HUDEP-2 (cell line): ENCODE data around the gene KIF18A.
"Not testable (repeated sequence)": the region's sequence is repeated elsewhere in the genome, so short reads cannot be mapped to it uniquely, and the experiment has no call there.

Experiments used
- DNase-seq, 76 experiments: peaks; one replicate each; lab custom pipeline; 2025; ENCODE audit not compliant: unreplicated experiment in 76 of 76; lab: John Stamatoyannopoulos, UW

Gene KIF18A

DNA sequence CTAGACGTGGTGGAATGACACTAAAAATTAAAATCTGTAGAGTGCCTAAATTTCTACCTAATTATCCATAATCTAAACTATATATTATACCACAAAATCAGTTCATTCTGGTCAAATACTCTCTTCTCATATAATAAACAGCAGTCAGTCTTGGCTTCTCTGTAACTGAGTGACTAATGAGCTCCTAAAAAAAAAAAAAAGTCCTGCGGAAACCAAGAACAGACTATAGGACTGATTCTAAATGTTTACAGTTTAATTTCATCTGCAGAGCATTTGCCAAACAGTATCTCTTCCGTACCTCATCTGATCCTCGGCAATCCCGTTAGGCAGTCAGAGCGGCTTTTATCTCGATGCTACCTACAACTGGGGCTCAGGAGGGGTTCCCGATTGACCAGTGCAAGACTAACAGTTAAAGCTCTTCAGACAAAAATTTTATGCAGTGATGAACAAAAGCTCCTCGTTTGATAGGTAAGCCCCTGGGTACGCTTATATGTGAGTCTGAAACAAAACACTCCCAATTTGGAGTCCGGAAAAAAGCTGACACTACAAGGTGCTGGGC is 686 bp downstream of the KIF18A start:
- DNase-seq: peak in 35 of 76 experiments; percentile 3 to 64 (median 24)

DNA sequence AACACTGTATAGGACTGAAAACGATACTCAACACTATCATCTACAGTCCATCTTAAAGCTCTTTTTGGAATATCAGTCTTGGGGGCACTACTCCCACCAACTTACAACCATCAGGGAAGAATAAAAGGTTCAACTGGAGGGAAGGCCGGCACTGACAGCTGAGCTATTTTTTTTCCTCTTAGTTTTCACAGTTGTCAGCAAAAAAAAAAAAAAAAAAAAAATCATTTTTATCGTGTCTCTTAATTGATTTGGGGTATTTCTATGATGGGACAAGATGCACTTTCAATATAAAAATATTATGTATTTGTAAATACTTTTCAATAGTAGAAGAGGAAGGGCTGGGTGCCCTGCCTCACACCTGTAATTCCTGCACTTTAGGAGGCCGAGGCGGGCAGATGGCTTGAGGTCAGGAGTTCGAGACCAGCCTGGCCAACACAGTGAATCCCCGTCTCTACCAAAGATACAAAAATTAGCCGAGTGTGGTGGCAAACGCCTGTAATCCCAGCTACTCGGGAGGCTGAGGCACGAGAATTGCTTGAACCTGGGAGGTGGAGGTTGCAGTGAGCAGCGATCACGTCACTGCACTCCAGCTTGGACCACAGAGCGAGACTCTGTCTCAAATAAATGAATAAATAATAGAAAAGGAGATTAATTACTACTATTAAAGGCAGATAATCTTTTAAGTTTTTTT is 1.5 kb downstream of the KIF18A start:
- no peak for DNase-seq

DNA sequence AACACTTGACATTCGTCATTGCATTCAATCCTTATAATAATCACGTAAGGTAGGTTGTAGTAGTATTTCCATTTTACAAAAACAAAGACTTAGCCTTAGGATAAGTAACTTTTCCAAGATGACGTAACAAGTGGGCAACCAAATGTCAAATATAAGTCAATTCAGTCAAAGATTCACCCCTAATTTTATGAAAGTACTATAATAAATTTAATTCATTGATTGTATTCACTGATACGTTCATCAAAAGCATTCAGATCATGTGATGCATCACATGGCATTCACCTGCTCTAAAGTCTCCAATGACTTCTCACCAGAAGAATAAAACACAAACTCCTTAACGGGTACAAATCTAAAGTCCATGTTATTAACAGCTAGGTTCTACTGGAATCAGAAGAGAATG is 2.1 kb downstream of the KIF18A start:
- no peak for DNase-seq

DNA sequence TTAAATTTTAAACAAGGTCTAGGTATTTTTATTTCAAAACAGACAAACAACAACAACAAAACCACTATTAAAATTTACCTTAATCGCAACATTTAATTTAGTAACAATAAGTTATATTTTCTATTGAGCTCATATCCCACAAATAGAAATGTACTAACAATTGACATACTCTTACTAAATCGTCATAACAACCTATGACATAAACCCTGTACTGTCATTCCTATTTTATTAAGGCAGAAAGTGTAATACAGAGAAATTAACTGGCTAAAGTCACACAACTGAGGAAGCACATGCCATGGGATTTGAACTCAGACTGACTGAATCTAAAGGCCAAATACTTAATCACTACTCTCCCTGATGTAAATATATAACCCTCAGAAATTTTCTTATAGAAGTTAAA is 3.0 kb downstream of the KIF18A start:
- no peak for DNase-seq

DNA sequence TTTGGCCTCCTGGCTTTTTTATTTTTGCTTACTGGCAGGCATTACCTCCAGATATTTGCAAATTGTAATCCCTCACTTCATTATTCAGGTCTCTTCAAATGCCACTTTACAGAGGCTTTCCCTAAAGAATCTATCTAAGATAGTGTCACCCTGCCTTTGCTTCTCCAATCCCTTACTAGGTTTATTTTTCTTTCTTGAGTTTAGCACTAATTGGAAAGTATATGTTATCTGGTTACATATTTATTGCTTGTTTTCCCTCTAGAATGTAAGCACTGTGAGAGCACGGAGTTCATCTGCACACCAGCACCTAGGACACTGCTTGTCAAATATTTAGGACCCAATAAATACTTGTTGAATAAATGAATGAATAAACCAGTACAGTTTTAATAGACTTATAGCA is 3.5 kb downstream of the KIF18A start:
- DNase-seq: no peak

DNA sequence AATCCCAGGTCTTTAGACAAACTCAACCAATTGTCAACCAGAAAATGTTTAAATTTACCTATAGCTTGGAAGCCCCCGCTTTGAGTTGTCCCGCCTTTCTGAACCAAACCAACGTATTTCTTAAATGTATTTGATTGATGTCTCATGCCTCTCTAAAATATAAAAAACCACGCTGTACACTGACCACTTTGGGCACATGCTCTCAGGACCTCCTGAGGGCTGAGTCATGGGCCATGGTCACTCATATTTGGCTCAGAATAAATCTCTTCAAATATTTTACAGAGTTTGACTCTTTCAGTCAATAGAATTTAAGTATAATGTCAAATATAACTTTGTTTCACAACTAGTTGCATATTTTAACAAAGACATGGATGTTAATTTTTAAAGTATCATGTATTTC is 5.7 kb downstream of the KIF18A start:
- not testable (repeated sequence) for DNase-seq

DNA sequence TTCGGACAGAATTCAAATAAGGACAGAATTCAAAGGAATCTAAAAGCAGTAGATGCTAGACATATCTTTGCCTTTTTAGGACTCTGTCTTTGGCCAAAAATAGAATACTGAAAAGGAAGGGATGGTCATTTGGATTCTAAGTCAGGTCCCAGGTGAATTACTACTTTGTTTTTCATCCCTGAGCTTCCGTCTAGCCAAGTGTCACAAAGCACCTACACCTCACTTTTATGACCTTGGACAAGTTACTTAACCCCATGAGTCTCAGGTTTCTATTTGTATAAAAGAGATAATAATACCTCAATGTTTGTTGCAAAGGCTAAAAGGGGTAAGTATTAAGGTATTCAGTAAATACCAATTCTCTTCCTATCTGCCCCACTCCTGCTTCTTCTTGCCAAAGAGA is 7.3 kb downstream of the KIF18A start:
- DNase-seq: no peak

DNA sequence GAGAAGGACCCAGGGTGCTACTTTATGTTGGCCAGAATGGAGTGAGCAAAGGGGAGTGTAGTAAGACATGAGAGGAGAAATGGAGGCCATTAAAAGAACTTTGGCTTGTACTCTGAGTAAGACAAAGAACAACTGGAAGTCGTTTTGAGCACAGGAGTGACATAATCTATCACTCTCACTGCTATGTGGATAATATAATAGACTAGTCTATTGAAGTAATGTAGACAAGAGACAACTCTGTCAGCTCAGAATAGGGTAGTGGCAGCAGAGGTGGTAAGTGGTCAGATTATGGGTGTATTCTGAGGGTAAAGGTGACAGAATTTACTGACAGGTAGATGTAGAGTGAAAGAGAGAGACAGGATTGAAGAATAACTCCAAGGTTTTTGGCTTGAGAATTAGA is 8.2 kb downstream of the KIF18A start:
- DNase-seq: no peak

DNA sequence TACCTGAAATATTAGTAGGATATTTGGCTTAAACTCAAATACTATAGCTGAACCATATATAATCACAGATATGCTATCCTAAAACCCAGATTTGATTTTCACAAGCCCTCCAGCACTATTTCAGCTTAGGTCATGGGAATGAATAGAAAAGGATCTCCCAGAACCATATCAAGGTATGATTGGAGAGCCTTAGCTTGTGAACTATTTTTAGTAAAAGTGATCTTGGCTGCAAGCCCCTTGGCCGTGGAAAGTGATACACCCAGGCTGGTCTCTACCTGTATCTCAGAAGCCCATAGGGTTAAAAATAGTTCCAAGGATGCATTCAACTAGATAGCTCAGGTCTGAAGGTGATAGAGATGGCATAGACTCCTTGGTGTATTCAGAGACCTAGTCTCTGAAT is 9.7 kb downstream of the KIF18A start:
- no peak for DNase-seq

DNA sequence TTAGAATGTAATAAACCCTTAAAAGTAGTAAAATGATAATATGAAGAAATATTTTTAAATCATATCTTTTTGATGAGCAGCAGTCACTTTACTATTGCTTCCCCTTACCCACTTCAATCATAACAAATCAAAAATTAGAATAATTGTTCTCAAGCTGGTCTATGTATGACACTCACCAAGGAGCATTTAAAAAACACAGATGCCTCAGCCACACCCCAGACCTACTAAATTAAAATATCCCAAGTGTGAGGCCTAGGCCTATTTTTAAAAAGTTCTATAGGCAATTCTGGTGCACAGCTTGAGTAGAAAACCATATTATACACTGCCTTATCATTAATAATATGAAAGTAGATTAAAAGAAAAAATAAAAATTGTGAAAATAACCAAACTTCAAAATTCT is 15.2 kb downstream of the KIF18A start:
- DNase-seq: no peak

DNA sequence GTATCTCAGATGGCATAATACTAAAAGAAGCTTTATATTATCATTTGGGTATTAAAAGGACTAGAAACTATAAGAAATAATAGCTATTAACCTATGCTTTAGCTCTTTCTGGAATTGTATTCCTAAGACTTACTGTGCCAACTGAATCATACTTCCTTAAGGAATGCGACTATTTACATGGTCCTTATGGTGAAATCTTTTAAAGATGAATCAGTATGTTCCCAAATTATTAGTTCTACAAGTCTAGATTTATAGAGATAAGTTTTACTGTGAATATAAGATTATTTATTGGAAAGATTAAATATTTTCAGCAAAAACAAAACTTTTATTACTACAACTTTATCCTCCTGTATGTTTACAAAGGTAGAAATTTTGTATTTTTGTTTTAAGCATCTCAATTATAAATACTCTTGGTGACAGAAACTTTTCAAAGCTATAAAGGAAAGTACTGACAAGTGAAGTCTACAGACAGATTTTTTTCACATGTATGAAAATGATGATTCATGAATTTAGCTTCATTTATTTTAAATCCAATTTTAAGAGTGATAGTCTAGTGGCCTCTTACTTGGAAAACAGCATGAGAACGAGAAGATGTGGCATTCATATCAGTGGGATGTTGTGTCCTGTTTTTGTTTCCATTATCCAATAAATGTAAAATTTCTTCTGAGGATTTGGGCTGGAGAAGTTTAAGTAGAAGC is 17.8 kb downstream of the KIF18A start:
- no peak for DNase-seq

DNA sequence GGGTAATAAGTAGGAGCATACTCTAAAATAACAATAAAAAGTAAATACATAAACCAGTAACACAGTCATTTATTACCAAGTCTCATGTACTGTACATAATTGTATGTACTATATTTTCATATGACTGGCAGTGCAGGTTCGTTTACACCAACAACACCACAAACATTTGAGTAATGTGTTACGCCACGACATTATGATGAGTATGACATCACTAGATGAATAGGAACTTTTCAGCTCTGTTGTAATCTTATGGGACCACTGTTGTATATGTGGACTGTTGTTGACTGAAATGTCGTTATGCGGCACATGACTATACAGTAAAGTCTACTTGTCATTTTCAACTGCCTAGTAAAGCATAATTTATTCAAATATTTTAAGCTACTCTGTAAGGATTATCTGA is 18.6 kb downstream of the KIF18A start:
- DNase-seq: no peak

DNA sequence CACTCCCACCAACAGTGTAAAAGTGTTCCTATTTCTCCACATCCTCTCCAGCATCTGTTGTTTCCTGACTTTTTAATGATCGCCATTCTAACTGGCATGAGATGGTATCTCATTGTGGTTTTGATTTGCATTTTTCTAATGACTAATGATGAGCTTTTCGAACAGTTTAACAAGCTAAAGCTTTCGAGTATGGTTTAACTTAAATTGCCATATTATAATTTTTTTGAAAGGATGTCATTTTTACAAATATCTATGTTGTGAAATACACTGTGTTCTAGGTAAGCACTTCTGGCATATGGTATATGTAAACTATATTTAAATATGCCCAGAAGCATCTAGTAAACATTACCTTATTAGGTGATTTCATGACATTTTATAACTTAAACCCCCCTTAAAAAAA is 20.3 kb downstream of the KIF18A start:
- DNase-seq: not testable (repeated sequence)

DNA sequence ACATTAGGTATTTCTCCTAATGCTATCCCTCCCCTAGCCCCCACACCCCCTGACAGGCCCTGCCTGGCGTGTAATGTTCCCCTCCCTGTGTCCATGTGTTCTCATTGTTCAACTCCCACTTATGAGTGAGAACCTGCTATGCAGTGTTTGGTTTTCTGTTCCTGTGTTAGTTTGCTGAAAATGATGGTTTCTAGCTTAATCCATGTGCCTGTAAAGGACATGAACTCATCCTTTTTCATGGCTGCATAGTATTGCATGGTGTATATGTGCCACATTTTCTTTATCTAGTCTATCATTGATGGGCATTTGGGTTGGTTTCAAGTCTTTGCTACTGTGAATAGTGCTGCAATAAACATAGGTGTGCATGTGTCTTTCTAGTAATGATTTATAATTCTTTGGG is 20.8 kb downstream of the KIF18A start:
- DNase-seq: not testable (repeated sequence)

DNA sequence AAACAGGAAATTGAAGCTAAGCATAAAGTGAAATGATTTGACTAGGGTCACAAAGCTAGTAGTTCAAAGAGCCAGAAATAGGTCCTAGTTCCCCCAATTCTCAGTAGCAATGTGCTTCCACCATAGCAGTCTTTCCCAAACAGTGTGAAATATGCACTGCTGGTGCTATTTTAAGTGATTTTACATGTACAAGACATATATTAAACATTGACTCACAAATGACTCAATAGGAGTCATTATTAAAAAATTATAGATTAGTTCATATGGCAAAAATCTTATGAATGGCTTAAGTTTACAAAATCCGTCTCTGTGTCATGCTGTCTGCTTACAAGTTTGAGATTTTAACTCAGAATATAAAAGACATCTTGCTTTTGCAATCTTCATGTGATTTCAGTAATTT is 21.4 kb downstream of the KIF18A start:
- no peak for DNase-seq

DNA sequence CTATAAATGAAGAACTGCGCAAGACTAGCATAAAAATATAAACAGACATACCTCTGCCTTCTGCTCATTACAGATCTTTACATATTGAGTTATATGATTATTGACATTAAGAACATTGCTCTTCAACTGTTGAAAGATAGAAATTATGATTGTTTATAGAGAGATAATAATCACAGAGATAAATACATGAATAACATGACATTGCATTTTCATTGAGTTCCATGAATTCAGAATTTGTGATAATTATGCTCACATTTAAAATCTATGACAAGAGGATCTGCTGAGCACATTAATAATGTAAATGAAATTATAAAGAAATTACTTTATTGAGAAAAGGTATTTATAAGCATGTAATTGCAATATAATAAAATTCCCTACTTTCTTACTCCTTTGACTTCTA is 24.8 kb downstream of the KIF18A start:
- no peak for DNase-seq

DNA sequence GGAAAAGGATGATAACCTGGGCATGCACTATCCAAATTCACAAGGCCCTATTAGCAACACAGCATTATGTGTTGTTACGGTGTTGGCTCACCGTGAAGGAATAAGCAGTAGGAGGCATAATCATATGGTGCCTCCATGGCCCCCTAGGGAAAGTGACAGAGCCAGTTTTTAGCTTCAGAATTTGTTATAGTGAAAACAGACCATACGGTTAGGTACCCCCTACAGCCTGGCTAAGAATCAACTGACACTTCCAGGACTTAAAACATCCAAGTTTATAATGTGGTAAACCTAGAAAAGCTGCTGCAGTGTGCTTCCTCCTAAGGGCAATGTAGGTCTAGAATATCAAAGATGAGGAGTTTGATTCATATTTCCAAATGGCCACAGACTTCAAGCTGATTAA is 30.4 kb downstream of the KIF18A start:
- no peak for DNase-seq

DNA sequence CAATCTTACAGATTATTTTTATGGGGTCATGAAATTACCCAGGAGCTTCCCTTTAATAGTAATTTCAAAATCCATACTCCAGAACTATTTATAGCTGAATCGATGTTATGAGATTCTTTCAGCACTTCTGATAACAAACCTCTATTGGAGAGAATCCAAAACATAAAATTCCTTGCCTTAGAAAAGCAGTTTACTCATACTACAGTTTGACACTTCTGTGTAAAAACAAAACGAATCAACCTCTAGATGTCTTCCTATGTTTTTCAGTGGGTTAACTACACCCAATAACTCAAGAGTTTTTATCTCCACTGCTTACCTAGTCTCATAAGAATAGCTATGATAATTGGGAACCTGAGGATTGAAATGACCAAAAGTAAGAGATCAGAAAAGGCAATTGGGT is 35.6 kb downstream of the KIF18A start:
- DNase-seq: no peak

DNA sequence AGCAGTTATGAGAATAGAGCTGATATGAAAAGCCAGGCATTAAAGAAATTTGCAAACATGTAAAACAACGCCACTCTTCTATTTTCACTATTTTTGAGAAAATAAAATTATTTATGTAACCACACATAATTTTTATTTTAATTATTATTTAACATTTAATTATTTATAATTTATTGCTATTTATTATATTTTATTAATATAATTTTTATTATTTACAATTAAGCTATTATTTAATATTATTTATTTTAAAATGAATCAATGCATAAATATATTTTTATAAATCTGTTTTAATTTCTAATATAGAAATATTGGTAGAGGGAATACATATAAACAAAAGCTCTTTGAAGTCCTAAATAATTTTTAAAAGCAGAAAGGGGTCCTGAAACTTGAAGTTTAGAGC is 36.7 kb downstream of the KIF18A start:
- no peak for DNase-seq

DNA sequence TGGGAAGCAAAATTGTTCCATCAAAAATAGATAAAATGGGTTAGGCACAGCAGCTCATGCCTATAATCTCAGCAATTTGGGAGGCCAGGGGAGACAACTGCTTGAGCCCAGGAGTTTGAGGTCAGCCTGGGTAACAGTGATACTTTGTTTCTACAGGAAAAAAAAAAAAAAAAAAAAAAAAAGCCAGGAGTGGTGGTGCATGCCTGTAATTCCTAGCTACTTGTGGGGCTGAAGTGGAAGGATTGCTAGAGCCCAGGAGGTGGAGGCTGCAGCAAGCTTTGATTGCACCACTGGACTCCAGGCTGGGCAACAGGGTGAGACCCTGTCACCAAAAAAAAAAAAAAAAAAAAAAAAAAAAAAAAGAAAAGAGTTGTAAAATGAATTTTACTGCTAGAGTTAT is 49.6 kb downstream of the KIF18A start:
- no peak for DNase-seq

DNA sequence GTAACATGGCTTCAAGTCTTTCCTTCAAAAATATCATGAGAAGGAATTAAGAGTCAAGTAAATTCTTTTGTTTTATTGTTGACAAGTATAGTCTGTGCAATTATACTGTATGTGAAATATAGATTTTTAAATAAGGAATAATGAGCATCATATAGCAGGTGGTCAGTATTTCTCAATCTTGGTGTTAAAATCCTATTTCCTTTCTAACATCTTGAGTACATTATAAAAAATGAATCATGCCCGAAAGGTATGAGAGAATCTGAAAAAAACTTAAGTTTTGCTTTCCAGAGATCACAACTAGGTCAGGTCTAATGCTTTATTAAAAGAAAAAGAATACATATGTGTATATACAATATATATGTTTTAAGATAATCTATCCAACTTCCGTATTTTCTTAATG is 53.1 kb downstream of the KIF18A start:
- DNase-seq: no peak
